Measurements from ENCODE around the gene RAPGEF6.
"Not testable (repeated sequence)": the region's sequence is repeated elsewhere in the genome, so short reads cannot be mapped to it uniquely, and the experiment has no call there.

Gene RAPGEF6

GRCh38 chr5:131607903-131608540 lies 27.0 kb downstream of the RAPGEF6 start:
- DNase-seq (no peak), ATAC-seq (no peak)

DNA sequence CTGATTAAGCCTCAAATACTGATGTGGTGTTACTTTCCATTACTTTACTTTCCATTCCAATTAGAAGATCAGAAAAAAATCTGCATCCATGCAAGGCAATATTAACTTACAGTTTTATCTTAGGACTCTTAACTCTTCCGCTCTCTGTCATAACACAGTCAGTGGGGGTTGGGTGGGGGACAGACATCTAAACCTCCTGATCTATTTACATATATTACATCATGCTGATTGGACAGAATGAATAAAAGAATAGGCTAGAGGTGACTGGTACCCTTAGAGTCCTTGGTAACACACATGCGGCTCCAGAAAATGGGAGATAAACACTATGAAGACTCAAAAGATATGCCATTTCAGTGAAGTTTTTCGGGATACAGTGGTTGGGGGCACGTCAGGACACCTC lies 27.6 kb downstream of the RAPGEF6 start:
- ATAC-seq: no peak
- DNase-seq: no peak

- ATAC-seq: no peak
Measured at GRCh38 chr5:131605086-131605485, 29.9 kb downstream of the RAPGEF6 start.

GRCh38 chr5:131595088-131596033 lies 39.7 kb downstream of the RAPGEF6 start:
- DNase-seq: peak; percentile 22

More at GRCh38 chr5:131605086-131605485, 29.9 kb downstream of the RAPGEF6 start:
- DNase-seq: no peak

DNA sequence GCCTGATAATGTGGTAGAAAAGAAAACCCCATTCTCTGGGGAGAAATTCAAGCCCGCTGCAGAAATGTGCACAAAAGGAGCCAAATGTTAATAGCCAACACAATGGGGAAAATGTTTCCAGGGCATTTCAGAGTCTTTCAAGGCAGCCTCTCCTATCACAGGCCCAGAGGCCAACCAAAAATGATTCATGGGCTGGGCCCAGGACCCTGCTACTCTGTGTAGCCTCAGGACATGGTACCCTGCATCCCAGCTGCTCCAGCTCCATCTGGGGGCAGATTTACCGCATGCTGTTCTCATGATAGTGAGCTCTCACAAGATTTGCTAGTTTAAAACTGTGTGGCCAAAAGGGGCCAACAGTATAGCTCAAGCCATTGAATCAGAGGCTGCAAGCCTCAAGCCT lies 41.1 kb downstream of the RAPGEF6 start:
- DNase-seq: no peak
- no peak for ATAC-seq

More at GRCh38 chr5:131595088-131596033, 39.7 kb downstream of the RAPGEF6 start:
- peak; percentile 91 for ATAC-seq

DNA sequence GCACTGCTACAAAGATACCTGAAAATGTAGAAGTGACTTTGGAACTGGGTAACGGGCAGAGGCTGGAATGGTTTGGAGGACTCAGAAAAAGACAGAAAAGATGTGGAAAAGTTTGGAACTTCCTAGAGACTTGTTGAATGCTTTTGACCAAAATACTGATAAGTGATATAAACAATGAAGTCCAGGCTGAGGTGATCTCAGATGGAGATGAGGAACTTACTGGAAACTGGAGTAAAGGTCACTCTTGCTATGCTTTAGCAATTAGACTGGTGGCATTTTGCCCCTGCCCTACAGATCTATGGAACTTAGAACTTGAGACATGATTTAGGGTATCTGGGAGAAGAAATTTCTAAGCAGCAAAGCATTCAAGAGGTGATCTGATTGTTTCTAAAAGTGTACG lies 41.6 kb downstream of the RAPGEF6 start:
- ATAC-seq, DNase-seq: not testable (repeated sequence)

- DNase-seq: no peak
- ATAC-seq: peak; percentile 57
Measured at GRCh38 chr5:131589510-131590348, 45.3 kb downstream of the RAPGEF6 start.

- DNase-seq (no peak), ATAC-seq (no peak)
Measured at GRCh38 chr5:131587541-131587940, 47.5 kb downstream of the RAPGEF6 start.

DNA sequence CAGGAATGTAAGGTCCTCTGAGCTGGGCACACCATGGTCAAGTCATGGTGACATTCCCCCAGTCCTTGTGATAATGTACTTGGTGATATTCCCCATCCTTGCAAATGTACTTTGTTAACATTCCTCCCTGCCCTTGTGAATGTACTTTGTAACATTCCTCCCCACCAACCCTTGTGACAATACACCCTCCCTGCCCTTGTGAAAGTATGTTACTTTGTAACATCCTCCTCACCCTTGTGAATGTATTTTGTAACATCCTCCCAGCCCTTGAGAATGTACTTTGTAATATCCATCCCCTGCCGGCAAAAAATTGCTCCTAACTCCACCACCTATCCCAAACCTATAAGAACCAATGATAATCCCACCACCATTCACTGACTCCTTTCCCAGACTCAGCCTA lies 53.3 kb downstream of the RAPGEF6 start:
- DNase-seq: no peak
- no peak for ATAC-seq

DNA sequence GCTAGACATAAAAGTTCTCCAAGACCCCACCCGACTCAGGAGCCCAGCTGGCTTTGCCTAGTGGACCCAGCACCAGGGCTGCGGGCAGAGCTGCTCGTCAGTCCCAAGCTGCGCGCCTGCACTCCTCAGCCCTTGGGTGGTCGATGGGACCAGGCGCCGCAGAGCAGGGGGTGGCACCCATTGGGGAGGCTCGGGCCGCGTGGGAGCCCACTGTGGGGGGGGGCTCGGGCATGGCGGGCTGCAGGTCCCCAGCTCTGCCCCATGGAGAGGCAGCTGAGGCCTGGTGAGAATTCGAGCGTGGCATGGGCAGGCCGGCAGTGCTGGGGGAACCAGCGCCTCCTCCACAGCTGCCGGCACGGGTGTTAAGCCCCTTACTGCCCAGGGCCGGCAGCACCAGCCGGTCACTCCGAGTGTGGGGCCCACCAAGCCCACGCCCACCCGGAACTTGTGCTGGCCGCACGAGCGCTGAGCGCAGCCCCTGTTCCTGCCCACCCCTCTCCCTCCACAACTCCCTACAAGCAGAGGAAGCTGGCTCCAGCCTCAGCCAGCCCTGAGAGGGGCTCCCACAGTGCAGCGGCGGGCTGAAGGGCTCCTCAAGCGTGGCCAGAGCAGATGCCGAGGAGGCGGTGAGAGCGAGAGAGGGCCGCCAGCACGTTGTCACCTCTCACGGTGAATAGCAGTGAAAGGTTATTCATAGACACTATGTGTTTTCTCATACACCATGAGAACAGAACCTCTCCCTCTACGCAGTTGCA lies 54.9 kb downstream of the RAPGEF6 start:
- ATAC-seq (no peak), DNase-seq (no peak)

DNA sequence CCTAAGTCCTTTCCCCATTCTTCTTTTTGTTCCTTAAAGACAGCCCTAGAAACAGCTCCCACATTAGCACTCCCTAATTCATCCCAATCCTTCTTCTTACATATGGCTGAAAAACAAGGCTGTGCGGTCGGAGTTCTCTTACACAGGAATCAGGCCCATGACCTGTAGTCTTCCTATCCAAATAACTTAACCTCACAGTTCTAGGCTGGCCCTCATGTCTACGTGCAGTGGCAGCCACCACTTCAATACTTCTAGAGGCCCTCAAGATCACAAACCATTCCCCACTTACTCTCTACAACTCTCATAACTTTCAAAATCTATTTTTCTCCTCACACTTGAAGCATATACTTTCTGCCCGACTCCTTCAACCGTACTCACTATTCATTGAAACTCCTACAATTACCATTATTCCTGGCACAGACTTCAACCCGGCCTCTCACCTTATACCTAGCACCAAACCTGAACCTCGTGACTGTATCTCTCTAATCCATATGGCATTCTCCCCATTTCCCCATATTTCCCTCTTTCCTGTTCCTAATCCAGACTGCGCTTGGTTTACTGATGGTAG lies 59.3 kb downstream of the RAPGEF6 start:
- ATAC-seq (no peak), DNase-seq (no peak)

DNA sequence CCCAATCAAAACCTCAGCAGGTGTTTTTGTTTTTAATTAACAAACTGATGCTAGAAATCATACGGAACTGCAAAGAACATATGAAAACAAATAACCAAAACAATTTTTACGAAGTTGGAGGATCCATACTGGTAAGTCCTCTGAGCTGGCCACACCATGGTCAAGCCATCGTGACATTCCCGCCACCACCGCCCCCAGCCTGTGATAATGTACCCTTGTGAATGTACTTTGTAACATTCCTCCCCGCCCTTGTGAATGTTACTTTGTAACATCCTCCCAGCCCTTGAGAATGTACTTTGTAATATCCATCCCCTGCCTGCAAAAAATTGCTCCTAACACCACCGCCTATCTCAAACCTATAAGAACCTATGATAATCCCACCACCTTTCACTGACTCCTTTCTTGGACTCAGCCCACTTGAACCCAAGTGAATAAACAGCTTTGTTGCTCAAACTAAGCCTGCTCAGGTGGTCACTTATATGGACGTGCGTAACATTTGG lies 63.3 kb downstream of the RAPGEF6 start:
- DNase-seq (no peak), ATAC-seq (no peak)

- DNase-seq (no peak), ATAC-seq (no peak)
Measured at GRCh38 chr5:131570757-131571156, 64.3 kb downstream of the RAPGEF6 start.

DNA sequence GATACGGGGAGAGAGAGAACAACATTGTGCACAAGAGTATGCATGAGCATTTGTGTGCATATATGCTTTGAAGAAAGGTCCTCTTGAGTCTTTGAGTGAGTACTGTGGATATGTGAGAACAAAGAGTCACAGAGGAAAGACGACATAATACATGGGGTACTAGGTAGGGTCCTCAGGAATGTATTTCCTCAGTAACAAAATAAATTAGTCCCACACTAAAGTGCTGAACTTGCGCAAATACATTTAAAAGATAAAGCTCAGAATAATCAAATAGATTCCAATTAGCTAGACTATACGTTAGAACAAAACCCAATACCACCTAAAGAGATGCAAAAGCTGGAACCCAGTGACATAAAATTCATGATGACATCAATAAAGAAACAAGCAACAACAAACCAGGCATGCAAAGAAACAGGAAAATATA lies 70.8 kb downstream of the RAPGEF6 start:
- no peak for DNase-seq
- ATAC-seq: no peak

GRCh38 chr5:131563434-131564228 lies 71.4 kb downstream of the RAPGEF6 start:
- DNase-seq (no peak), ATAC-seq (no peak)

GRCh38 chr5:131550606-131551005 lies 84.4 kb downstream of the RAPGEF6 start:
- ATAC-seq: no peak
- no peak for DNase-seq

DNA sequence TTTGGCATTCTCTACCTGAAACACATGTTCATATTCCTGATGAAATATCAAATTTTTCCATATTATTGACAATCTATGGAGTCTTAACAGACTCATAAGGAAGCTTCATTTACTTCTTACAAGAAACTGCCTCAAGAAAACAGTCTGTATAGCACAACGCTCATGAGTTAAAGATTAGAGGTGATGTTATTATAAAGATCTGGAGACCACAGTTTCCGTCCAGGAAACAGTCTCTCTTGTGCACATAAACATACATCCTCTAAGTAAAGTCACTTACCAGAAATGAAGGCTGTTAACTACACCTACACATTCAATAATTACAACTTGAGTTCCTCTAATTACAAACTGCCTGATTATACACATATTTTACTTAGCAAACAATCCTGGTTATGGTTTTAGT lies 86.9 kb downstream of the RAPGEF6 start:
- peak; percentile 87 for ATAC-seq
- DNase-seq: no peak

DNA sequence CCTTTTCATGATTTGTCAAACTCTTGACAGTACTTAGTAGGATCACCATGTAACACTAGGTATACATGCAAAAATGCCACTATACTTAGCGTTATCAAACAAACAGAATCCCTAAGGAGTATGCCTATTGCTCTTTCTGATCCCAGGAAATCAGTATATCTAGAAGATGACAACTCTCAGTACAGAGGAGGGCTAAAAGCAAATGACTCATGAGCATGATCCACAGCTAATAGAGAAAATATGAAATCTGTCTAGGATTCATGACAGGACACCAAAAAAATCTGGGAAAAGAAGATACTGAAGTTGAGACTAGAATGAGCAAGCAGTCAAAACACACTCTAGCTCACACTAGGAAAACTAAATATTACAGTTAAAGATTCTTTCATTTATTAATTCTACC lies 89.2 kb downstream of the RAPGEF6 start:
- DNase-seq (no peak), ATAC-seq (no peak)

- no peak for ATAC-seq
- no peak for DNase-seq
Measured at GRCh38 chr5:131542723-131543122, 92.3 kb downstream of the RAPGEF6 start.

- ATAC-seq (peak; percentile 86), DNase-seq (no peak)
Measured at GRCh38 chr5:131541762-131542161, 93.3 kb downstream of the RAPGEF6 start.

Measured in stimulated activated naive CD8-positive, alpha-beta T cell treated with anti-CD3 and anti-CD28 coated beads, Interleukin-15, Interleukin-2, amounts not matched to agents 100 U/mL and 50 U/mL, for 24 hours (primary cell).